H1 (cell line): ENCODE measurements around the gene MAIP1. TPM values are rescaled to one million over a fixed set of nuclear protein-coding genes. Genes with fewer than 3 reads are reported as not detected.

Source experiments
- CTCF ChIA-PET: fragments of 300-600 bp; sonication (Branson Sonifier 250); formaldehyde crosslinking; loops from one replicate; lab custom pipeline; 2021; ENCODE audit not compliant: partially characterized antibody; lab: Charles Lee
- POLR2A ChIA-PET: fragments of 300-600 bp; sonication (Branson Sonifier 250); formaldehyde crosslinking; loops from one replicate; lab custom pipeline; 2021; ENCODE audit warnings: inconsistent platforms; ENCODE audit not compliant: partially characterized antibody; lab: Charles Lee
- DNase-seq, 2 experiments: peaks; one replicate each; pipeline versions ENCODE4 v3.0.0 to v3.0.0-alpha.2; 2010 to 2022; ENCODE audit warnings: low spot score in 2 of 2, low read depth in 1 of 2, mixed read lengths in 1 of 2
- FAIRE-seq: peaks from 2 replicates; lab custom pipeline; 2011; peaks lifted over from hg19 to GRCh38; lab: Jason Lieb, UNC
- H2AFZ ChIP-seq: 2 replicates; pipeline ENCODE4 v1.8.1; 2012; ENCODE audit warnings: low read length, inconsistent platforms
- H2AK5ac ChIP-seq: 2 replicates; pipeline ENCODE4 v1.6.1; 2013; ENCODE audit warnings: low read depth, low read length
- H2BK120ac ChIP-seq: replicated peaks from 2 replicates; pipeline ENCODE3; 2013; ENCODE audit warnings: low read depth, low read length, inconsistent platforms
- H2BK12ac ChIP-seq: 2 replicates; pipeline ENCODE4 v1.6.1; 2013; ENCODE audit warnings: low read depth, low read length
- H2BK15ac ChIP-seq: 2 replicates; pipeline ENCODE4 v1.6.1; 2013; ENCODE audit warnings: low read length
- H2BK20ac ChIP-seq: 2 replicates; pipeline ENCODE4 v1.6.1; 2013; ENCODE audit warnings: low read length
- H2BK5ac ChIP-seq: 2 replicates; pipeline ENCODE4 v1.6.1; 2013; ENCODE audit warnings: low read depth, low read length
- H3K14ac ChIP-seq: 2 replicates; pipeline ENCODE4 v1.6.1; 2013; ENCODE audit warnings: inconsistent platforms; ENCODE audit not compliant: insufficient read length
- H3K18ac ChIP-seq: 2 replicates; pipeline ENCODE4 v1.6.1; 2013; ENCODE audit warnings: low read length; ENCODE audit errors: extremely low read depth
- H3K23ac ChIP-seq: 2 replicates; pipeline ENCODE4 v1.6.1; 2013; ENCODE audit warnings: inconsistent platforms; ENCODE audit not compliant: insufficient read length
- H3K23me2 ChIP-seq: 2 replicates; pipeline ENCODE4 v1.6.1; 2013; ENCODE audit warnings: low read depth, low read length
- H3K27ac ChIP-seq: 2 replicates; pipeline ENCODE4 v1.6.1; 2011; ENCODE audit warnings: low read depth, low read length, inconsistent platforms
- H3K27me3 ChIP-seq, 4 experiments: replicated peaks in 1 of 4; 1 replicate in 1 of 4; 2 replicates in 3 of 4; pipeline versions ENCODE4 v1.6.1 to v1.8.1; 2011 to 2013; ENCODE audit warnings: low read length in 3 of 4, mild to moderate bottlenecking in 3 of 4, inconsistent platforms in 2 of 4, mixed read lengths in 2 of 4, moderate library complexity in 1 of 4; ENCODE audit not compliant: control insufficient read depth in 3 of 4, insufficient read depth in 3 of 4; ENCODE audit errors: extremely low read depth in 1 of 4
- H3K36me3 ChIP-seq, 4 experiments: 2 replicates each; pipeline versions ENCODE4 v1.6.1 to v1.8.1; 2011 to 2013; ENCODE audit warnings: mild to moderate bottlenecking in 4 of 4, low read length in 3 of 4, moderate library complexity in 2 of 4, control low read depth in 1 of 4, inconsistent platforms in 1 of 4; ENCODE audit not compliant: insufficient read depth in 4 of 4, control insufficient read depth in 2 of 4
- H3K4ac ChIP-seq: replicated peaks from 2 replicates; pipeline ENCODE3; 2013; ENCODE audit warnings: low read length, low read depth, mixed read lengths, inconsistent platforms; ENCODE audit not compliant: insufficient read length
- H3K4me1 ChIP-seq, 4 experiments: replicated peaks in 1 of 4; 1 replicate in 1 of 4; 2 replicates in 3 of 4; pipeline versions ENCODE4 v1.6.1 to v1.8.1; 2011 to 2013; ENCODE audit warnings: low read length in 3 of 4, inconsistent platforms in 2 of 4, mixed read lengths in 1 of 4; ENCODE audit not compliant: insufficient read depth in 4 of 4, control insufficient read depth in 3 of 4
- H3K4me2 ChIP-seq, 2 experiments: 2 replicates each; pipeline versions ENCODE4 v1.6.1 to v1.8.1; 2011 to 2013; ENCODE audit warnings: low read depth in 2 of 2, low read length in 2 of 2, control low read depth in 1 of 2, inconsistent platforms in 1 of 2, mild to moderate bottlenecking in 1 of 2; ENCODE audit not compliant: insufficient read depth in 1 of 2
- H3K4me3 ChIP-seq, 4 experiments: fragments of 200-600, 300-600 bp in 1 of 4; sonication (generic), shearing (Covaris generic), sonication (Bioruptor Twin) in 1 of 4; 2 replicates each; pipeline versions ENCODE4 v1.5.1 to v1.8.1; 2011 to 2016; ENCODE audit warnings: low read length in 4 of 4, low read depth in 3 of 4, control low read depth in 2 of 4, inconsistent platforms in 2 of 4, mild to moderate bottlenecking in 2 of 4, mixed read lengths in 1 of 4, moderate library complexity in 1 of 4; ENCODE audit not compliant: insufficient read depth in 2 of 4; ENCODE audit errors: extremely low read depth in 1 of 4
- H3K56ac ChIP-seq: replicated peaks from 2 replicates; pipeline ENCODE3; 2013; ENCODE audit warnings: low read depth, mild to moderate bottlenecking, mixed read lengths, low read length, inconsistent platforms; ENCODE audit not compliant: insufficient read length
- H3K79me1 ChIP-seq: 2 replicates; pipeline ENCODE4 v1.6.1; 2013; ENCODE audit warnings: low read depth, low read length, control low read depth
- H3K79me2 ChIP-seq, 2 experiments: 2 replicates each; pipeline versions ENCODE4 v1.6.1 to v1.8.1; 2012 to 2013; ENCODE audit warnings: low read length in 2 of 2, mild to moderate bottlenecking in 2 of 2, inconsistent platforms in 1 of 2; ENCODE audit not compliant: insufficient read depth in 2 of 2, control insufficient read depth in 1 of 2
- H3K9ac ChIP-seq, 4 experiments: replicated peaks in 1 of 4; 1 replicate in 1 of 4; 2 replicates in 3 of 4; pipeline versions ENCODE4 v1.6.1 to v1.8.1; 2011 to 2013; ENCODE audit warnings: low read depth in 3 of 4, low read length in 3 of 4, control low read depth in 2 of 4, mild to moderate bottlenecking in 2 of 4, moderate library complexity in 2 of 4, inconsistent platforms in 1 of 4; ENCODE audit errors: extremely low read depth in 1 of 4
- H3K9me3 ChIP-seq, 2 experiments: 2 replicates each; pipeline versions ENCODE4 v1.6.1 to v1.8.1; 2012 to 2013; ENCODE audit warnings: mild to moderate bottlenecking in 2 of 2, moderate library complexity in 2 of 2, control low read depth in 1 of 2, inconsistent platforms in 1 of 2, low read depth in 1 of 2, low read length in 1 of 2, mixed read lengths in 1 of 2; ENCODE audit not compliant: insufficient read depth in 2 of 2
- H4K20me1 ChIP-seq, 2 experiments: replicated peaks in 1 of 2; 2 replicates each; pipeline versions ENCODE3 to v1.8.1; 2011 to 2013; ENCODE audit warnings: inconsistent platforms in 2 of 2, low read length in 2 of 2, mild to moderate bottlenecking in 1 of 2; ENCODE audit not compliant: insufficient read depth in 2 of 2, control insufficient read depth in 1 of 2
- H4K5ac ChIP-seq: 2 replicates; pipeline ENCODE4 v1.6.1; 2013; ENCODE audit warnings: low read length, low read depth, mixed read lengths, inconsistent platforms; ENCODE audit not compliant: insufficient read length
- H4K8ac ChIP-seq: 2 replicates; pipeline ENCODE4 v1.8.0; 2013; ENCODE audit warnings: mild to moderate bottlenecking, moderate library complexity, low read length, inconsistent platforms; ENCODE audit not compliant: insufficient read depth; ENCODE audit errors: extremely low read depth
- H4K91ac ChIP-seq: replicated peaks from 2 replicates; pipeline ENCODE3; 2013; ENCODE audit warnings: low read length, mixed read lengths, inconsistent platforms; ENCODE audit not compliant: insufficient read length
- BACH1 ChIP-seq: IDR thresholded peaks from 2 replicates; pipeline ENCODE4 v1.6.1; 2012; ENCODE audit warnings: low read length, improper control_type of control experiment
- CBX8 ChIP-seq: fragments of 300-800, 300-1000 bp; sonication (generic); IDR thresholded peaks from 2 replicates; pipeline ENCODE4 v1.7.1; 2016; ENCODE audit warnings: low read depth, low read length, borderline replicate concordance
- CHD2 ChIP-seq: IDR thresholded peaks from 2 replicates; pipeline ENCODE4 v1.6.1; 2012; ENCODE audit warnings: low read length, improper control_type of control experiment
- E2F6 ChIP-seq: IDR thresholded peaks from 2 replicates; pipeline ENCODE4 v1.6.1; 2012; ENCODE audit warnings: inconsistent platforms
- HDAC2 ChIP-seq, 2 experiments: fragments of 300-600 bp in 1 of 2; sonication (generic) in 1 of 2; IDR thresholded peaks; 2 replicates each; pipeline ENCODE4 v1.6.1; 2011 to 2012; ENCODE audit warnings: low read depth in 2 of 2, low read length in 2 of 2, mild to moderate bottlenecking in 2 of 2, moderate library complexity in 2 of 2, borderline replicate concordance in 1 of 2, inconsistent platforms in 1 of 2
- KDM4A ChIP-seq: IDR thresholded peaks from one replicate; pipeline ENCODE4 v1.7.1; 2012; ENCODE audit warnings: low read depth, mild to moderate bottlenecking, moderate library complexity, low read length, inconsistent platforms; ENCODE audit not compliant: severe bottlenecking
- SP4 ChIP-seq: IDR thresholded peaks from 2 replicates; pipeline ENCODE4 v1.6.1; 2012; ENCODE audit warnings: low read length, inconsistent platforms
- YY1 ChIP-seq: IDR thresholded peaks from 2 replicates; pipeline ENCODE4 v1.6.1; 2011; ENCODE audit warnings: low read depth, mild to moderate bottlenecking, low read length
- WGBS, 2 experiments: shearing (Covaris generic) in 1 of 2; methylation state at CpG; one replicate each; pipeline versions ENCODE4 v1.1.6 to v1.1.7; 2013 to 2015; ENCODE audit warnings: low lambda C conversion rate in 2 of 2, mixed read lengths in 2 of 2, inconsistent platforms in 1 of 2, low coverage in 1 of 2, missing lambda C conversion rate in 1 of 2; ENCODE audit not compliant: insufficient replicate concordance in 2 of 2, insufficient coverage in 1 of 2, insufficient read length in 1 of 2; ENCODE audit errors: extremely low coverage in 1 of 2, missing lambda C conversion rate in 1 of 2; 5-methylcytosine and 5-hydroxymethylcytosine counted together
- polyA plus RNA-seq, 7 experiments: library from polyadenylated mRNA; depleted of rRNA in 3 of 7; stranded (reverse) in 5 of 7; unstranded in 2 of 7; fragments of >200 nt in 5 of 7; fragments of 200-250 nt in 2 of 7; gene quantifications; 1 replicate in 5 of 7; 2 replicates in 1 of 7; 4 replicates in 1 of 7; pipeline versions ENCODE4 v1.2.1 to v1.2.3, GENCODE V29; 2011 to 2013; ENCODE audit warnings: missing spikeins in 2 of 7, mixed read lengths in 2 of 7
- total RNA-seq: library from RNA; stranded (reverse); fragmentation: NEBNext Ultra II Directional; extraction: Animal tissue kit (Norgen Biotek cat#: 25700); gene quantifications from 2 replicates; pipeline ENCODE4 v1.2.1, GENCODE V29; 2021

The MAIP1 gene
- total and polyA plus RNA-seq, 2 of the 8 experiments (the other 6 are each of a cell fraction or from before 2014, with no cell fraction given) = 23.2 to 28.5 TPM

- Histone ChIP-seq H3K79me1 (no peaks in the 10 kb centered on the region), H3K27me3 (peaks cover 0 to 1% (median 0%) of the 10 kb centered on the region in 4 experiments; a peak in 1 of 7 replicates), H4K20me1 (no peaks in the 10 kb centered on the region), H3K27ac (no peak overlapping the region), H3K18ac (no peak overlapping the region), H2BK15ac (no peak overlapping the region), H2AFZ (no peak overlapping the region), H2BK12ac (no peak overlapping the region), H4K91ac (no peak overlapping the region), H4K5ac (no peak overlapping the region), H3K56ac (no peak overlapping the region), H3K23ac (no peak overlapping the region), H3K79me2 (no peaks in the 10 kb centered on the region), H3K36me3 (no peaks in the 10 kb centered on the region), H2AK5ac (no peak overlapping the region), H3K9me3 (no peaks in the 10 kb centered on the region), H3K4me2 (no peak overlapping the region), H2BK5ac (no peak overlapping the region), H3K4ac (no peak overlapping the region), H3K14ac (no peak overlapping the region), H4K8ac (no peak overlapping the region; the same call in 1 of the 2 replicates), H3K4me1 (no peaks in the 10 kb centered on the region), H3K9ac (no peak overlapping the region), H2BK20ac (no peak overlapping the region), H3K4me3 (no peak overlapping the region), H3K23me2 (no peaks in the 10 kb centered on the region; the same call in 1 of the 2 replicates), H2BK120ac (no peak overlapping the region)
- FAIRE-seq (no peak), DNase-seq (no peak)
- ChIA-PET POLR2A (no interaction called here), CTCF (interaction anchor here (2.9 kb wide), 1 partner anchor 10 kb away, joined by 15 read pairs; no protein-coding TSS in a partner anchor)
- WGBS, 2 experiments = 91% methylated on average over 3 of the region's 3 CpGs; no CpG with 5 or more reads in 1 of the 2 experiments
- TF ChIP-seq KDM4A (no peak), E2F6 (no peak), YY1 (no peak), HDAC2 (IDR thresholded peaks at IDR 0.05; ENCODE audit: borderline replicate concordance in 1 of 2, low read depth in 2 of 2, low read length in 2 of 2) (no peak), CHD2 (no peak), BACH1 (no peak), SP4 (no peak), CBX8 (no peak)
Observed at GRCh38 chr2:199994371-199994770, 39.0 kb downstream of the MAIP1 start.
